Measurements from ENCODE around the gene ZFP3. TPM values are rescaled to one million over a fixed set of nuclear protein-coding genes. Genes with fewer than 3 reads are reported as not detected.
"Not testable (repeated sequence)": the region's sequence is repeated elsewhere in the genome, so short reads cannot be mapped to it uniquely, and the experiment has no call there.

Gene ZFP3
- total RNA-seq = 1 to 10 TPM; 7.2 to 7.4 TPM

GRCh38 chr17:5078106-5079028 lies at the start of gene ZFP3:
ZFP3 (plus strand) TSS chr17:5078467; CDS start chr17:5091505, 13,038 bp downstream.
- Histone ChIP-seq H3K9me3 (peaks cover 0 to 4% of the 10 kb centered on the region in 2 donors), H3K27me3 (no peaks in the 10 kb centered on the region), H3K27ac (peak within 1 kb of the TSS; percentile 84 to 87), H3K36me3 (no peaks in the 10 kb centered on the region), H3K4me1 (peaks cover 0 to 23% of the 10 kb centered on the region in 2 donors), H3K4me3 (peak within 1 kb of the TSS; percentile 76 to 85)
- peak; percentile 82 for DNase-seq (ENCODE audit: low spot score)
- TF ChIP-seq, protein P1, sequence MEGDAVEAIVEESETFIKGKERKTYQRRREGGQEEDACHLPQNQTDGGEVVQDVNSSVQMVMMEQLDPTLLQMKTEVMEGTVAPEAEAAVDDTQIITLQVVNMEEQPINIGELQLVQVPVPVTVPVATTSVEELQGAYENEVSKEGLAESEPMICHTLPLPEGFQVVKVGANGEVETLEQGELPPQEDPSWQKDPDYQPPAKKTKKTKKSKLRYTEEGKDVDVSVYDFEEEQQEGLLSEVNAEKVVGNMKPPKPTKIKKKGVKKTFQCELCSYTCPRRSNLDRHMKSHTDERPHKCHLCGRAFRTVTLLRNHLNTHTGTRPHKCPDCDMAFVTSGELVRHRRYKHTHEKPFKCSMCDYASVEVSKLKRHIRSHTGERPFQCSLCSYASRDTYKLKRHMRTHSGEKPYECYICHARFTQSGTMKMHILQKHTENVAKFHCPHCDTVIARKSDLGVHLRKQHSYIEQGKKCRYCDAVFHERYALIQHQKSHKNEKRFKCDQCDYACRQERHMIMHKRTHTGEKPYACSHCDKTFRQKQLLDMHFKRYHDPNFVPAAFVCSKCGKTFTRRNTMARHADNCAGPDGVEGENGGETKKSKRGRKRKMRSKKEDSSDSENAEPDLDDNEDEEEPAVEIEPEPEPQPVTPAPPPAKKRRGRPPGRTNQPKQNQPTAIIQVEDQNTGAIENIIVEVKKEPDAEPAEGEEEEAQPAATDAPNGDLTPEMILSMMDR (IDR thresholded peaks at IDR 0.05) = no peak

DNA sequence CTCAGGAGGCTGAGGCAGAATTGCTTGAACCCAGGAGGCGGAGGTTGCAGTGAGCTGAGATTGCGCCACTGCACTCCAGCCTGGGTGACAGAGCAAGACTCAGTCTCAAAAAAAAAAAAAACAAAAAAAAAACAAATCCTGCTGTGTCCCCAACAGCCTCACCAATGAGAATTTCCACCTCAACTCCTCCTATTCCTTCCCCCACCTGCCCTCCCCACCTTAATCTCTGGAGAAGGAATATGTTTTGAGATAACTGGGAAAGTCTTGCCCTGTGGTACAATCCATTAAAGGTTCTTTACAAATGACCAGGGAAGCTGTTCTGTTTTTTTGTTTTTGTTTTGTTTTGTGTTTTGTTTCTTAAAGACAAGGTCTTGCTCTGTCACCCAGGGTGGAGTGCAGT lies 48.1 kb upstream of the ZFP3 start:
- not testable (repeated sequence) for H3K27ac ChIP-seq; H3K36me3 ChIP-seq; DNase-seq (ENCODE audit: low spot score); H3K27me3 ChIP-seq; H3K4me1 ChIP-seq; H3K9me3 ChIP-seq; H3K4me3 ChIP-seq

GRCh38 chr17:5031365-5032082 lies 46.7 kb upstream of the ZFP3 start:
- no peaks in the 10 kb centered on the region for H3K9me3 ChIP-seq
- no peaks in the 10 kb centered on the region for H3K27me3 ChIP-seq
- H3K36me3 ChIP-seq = no peaks in the 10 kb centered on the region
- peak overlapping the region; percentile 21 to 39 for H3K27ac ChIP-seq
- TF ChIP-seq, protein P1 (IDR thresholded peaks at IDR 0.05) = peak; percentile 80 to 90
- DNase-seq (ENCODE audit: low spot score) = peak; percentile 76
- H3K4me3 ChIP-seq = peak overlapping the region; percentile 22 to 56
- H3K4me1 ChIP-seq = peaks cover 0 to 10% of the 10 kb centered on the region in 2 donors

- H3K27ac ChIP-seq = no peak overlapping the region
- H3K27me3 ChIP-seq = no peaks in the 10 kb centered on the region
- no peaks in the 10 kb centered on the region for H3K36me3 ChIP-seq
- TF ChIP-seq, protein P1 (IDR thresholded peaks at IDR 0.05) = no peak
- no peak overlapping the region for H3K4me3 ChIP-seq
- no peak for DNase-seq (ENCODE audit: low spot score)
- peaks cover 0 to 10% of the 10 kb centered on the region in 2 donors for H3K4me1 ChIP-seq
- no peaks in the 10 kb centered on the region for H3K9me3 ChIP-seq
These were observed 45.4 kb upstream of the ZFP3 start for GRCh38 chr17:5032865-5033264.

DNA sequence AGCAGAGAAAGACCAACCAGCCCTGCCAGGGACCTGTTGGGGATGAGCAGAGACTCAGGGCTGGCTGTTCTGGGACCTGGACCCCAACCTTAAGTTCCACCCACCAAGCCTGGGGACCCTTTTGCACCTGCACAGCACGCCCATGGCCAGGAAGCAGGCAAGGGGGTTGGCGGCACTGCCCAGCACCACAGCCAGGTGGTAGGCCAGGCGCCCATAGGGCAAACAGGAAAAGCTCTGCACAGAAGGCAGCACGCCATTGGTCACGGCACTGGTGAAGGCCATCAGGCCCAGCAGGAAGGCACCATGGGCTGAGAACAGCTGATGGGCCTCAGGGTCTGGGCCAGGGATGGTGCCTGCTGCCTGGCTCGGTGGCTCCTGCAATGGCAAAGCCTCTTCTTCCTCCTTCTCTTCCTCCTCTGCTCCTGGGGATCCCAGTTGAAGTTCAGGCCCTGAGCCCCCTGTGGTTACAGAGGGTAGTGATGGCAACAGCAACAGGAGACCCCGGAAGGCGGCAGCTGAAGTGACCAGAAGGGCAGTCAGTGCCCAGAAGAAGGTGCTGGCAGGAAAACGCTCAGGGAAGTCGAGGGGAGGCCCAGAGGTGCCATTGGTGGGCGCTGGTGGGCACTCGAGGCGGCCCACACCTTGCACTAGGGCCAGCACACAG lies 44.8 kb upstream of the ZFP3 start:
- H3K27ac ChIP-seq = no peak overlapping the region
- no peaks in the 10 kb centered on the region for H3K36me3 ChIP-seq
- no peak for DNase-seq (ENCODE audit: low spot score)
- no peaks in the 10 kb centered on the region for H3K9me3 ChIP-seq
- H3K27me3 ChIP-seq = no peaks in the 10 kb centered on the region
- peaks cover 0 to 10% of the 10 kb centered on the region in 2 donors for H3K4me1 ChIP-seq
- TF ChIP-seq, protein P1 (IDR thresholded peaks at IDR 0.05) = no peak
- H3K4me3 ChIP-seq = no peak overlapping the region
